ENCODE data around the gene TBC1D22A.
"Not testable (repeated sequence)": the region's sequence is repeated elsewhere in the genome, so short reads cannot be mapped to it uniquely, and the experiment has no call there.

Gene TBC1D22A

DNA sequence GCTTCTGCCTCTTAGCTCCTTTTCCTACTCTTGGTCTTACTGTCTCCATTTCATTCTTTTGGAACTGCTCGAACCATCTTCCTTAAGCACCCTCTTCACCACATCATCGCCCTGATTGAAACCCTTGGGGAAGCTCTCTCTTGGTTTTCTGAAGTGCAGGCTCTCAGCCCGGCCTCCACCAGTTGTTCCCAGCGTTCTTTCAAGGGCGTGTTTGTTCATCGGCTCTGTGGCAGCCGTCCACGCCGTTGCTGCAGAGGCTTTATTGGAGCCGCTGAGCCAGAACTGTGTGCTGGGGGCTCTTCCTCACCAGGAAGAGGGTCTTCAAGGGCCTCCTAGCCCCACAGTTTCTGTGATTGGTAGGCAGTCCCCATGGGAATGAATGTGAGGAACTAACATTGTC lies 214.1 kb downstream of the TBC1D22A start:
- no peak for DNase-seq

DNA sequence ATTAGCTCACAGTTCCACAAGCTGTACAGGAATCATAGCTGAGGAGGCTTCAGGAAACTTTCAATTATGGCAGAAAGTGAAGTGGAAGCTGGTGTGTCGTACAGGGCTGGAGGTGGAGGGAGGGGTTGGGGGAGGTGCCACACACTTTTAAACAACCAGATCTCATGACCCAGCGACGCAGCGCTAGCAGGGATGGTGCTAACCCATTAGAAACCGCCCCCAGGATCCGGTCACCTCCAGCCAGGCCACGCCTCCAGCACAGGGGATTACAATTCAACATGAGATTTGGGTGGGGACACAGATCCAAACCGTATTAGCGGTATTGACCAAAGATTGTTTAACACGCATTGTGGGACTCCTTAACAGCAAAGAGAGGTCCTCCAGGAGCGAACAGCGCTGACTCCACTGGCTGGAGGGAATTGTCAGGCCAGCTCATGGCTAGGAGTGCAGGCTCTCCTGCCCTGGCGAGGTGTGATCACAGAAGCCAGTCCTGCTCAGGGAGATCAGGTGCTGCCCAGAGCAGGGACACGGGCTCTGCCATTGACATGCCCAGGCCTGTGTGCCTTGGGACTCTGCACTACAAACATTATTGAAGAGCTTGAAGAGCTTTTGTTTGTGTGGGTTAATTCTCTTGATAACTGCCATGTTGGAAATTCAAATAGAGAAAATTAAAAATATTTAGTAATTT lies 215.3 kb downstream of the TBC1D22A start:
- DNase-seq = no peak

DNA sequence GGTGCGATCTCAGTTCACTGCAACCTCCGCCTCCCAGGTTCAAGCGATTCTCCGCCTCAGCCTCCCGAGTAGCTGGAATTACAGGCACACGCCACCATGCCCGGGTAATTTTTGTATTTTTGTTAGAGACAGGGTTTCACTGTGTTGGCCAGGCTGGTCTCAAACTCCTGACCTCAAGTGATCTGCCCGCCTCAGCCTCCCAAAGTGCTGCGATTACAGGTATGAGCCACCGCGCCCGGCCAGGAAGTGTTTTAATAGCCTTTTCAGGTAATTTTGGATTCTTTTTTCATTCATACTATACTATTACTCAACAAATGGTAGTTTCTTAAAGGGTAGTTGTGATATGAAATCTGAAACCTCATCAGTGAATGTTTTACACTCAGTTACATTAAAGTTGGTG lies 216.2 kb downstream of the TBC1D22A start:
- DNase-seq = not testable (repeated sequence)

DNA sequence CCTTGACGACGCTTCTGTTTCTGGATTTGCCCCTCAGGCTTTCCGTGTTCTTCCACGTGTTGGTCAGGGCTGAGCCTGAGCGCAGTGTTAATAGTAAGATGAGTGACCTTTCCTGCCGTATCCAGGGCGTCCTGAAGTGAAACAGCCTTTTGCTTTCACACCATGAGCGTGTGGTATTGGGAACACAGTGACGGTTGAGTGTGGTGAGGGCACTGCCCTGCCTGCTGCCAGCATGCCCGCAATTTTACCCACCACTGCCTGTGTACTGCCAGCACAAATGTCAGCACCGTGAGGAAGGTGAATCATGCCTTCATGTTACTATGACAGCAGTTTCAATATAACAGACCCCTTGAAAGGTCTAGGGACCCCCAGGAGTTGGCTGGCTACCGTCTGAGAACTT lies 217.1 kb downstream of the TBC1D22A start:
- DNase-seq = no peak

DNA sequence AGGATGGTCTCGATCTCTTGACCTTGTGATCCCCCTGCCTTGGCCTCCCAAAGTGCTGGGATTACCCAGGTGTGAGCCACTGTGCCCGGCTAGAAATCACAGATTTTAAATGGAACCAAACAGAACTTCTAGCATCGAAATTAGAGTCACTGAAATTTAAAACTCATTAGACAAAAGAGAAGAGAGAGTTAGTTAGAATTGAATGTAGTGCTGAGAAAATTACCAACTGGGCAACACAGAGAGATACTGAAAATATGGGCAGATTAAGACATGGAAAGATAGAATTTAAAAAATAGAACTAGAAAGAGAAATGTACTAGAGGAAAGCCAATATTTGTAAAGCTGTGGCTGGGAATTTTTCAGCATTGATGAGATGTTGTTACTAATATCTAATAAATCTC lies 217.9 kb downstream of the TBC1D22A start:
- no peak for DNase-seq

DNA sequence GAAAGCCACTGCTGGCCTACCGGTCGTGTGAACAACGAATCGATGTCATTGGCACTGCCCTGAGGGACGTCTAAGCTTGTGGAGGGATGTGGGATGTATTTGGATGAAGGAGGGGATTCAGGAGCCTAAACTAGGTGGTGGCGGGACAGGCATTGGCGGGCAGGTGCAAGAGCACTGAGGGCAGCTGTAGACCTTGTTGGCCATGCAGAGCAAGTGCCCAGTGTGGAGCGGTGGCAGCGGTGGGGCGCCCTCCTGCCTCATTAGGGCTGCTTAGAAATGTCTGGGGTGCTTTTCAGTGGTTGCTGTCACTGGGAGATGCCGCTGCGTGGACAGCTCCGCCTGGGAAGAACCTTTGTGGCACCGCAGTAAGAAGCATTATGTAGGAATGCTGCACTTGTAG lies 220.2 kb downstream of the TBC1D22A start:
- DNase-seq = no peak

DNA sequence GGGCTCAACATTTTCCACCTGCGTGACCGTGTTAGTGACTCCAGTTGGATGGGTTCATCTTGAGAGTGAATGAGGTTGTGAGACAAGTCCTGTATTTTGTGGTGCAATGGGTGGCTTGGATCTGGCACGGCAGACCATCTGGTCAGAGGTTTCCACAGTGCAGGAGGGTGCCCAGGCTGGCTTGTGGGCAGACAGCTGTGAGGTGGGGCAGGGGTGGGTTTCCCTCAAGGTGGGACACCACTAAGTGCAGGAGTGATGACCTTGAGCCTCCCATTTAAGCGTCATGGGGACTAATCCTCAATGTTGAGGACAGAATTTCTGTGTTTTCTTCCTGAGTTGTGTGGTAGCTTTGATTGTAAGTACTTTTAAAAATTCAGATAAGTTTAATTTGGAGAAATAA lies 220.6 kb downstream of the TBC1D22A start:
- DNase-seq = no peak

DNA sequence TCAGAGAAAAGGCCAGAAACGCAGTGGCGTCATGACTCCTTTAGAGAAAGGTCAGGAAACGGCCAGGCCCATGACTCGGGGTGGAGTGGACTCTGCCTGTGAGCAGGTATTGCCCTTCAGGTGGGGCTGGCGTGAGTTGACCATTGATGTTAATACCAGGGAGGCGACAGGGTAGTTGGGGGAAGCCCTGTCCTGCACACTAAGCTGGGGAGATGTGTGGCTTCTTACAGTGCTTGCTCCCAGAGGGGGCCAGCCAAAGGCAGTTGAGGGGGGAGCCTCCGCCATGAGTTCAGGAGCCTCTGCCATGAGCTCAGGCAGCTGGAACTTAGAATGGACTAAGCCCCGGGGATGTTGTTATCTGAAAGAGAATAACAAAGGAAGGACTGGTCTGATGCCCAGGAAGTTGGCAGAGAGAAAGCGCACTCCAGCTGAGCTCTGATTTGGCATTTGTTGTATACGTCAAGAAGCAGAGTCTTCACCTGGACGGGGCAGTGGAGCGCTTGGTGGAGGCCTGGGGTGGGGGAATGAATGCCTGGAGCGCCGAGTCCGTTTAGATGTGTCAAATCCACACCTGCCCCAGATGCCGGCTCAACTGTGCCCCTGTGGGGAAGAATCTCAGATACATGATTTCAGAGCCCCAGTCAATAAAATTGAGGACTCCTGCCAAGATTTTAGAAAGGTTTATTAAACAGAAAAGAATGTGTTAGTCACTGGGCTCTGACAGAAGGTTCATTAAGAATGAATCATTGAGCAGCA lies 222.5 kb downstream of the TBC1D22A start:
- DNase-seq = peak; percentile 72

DNA sequence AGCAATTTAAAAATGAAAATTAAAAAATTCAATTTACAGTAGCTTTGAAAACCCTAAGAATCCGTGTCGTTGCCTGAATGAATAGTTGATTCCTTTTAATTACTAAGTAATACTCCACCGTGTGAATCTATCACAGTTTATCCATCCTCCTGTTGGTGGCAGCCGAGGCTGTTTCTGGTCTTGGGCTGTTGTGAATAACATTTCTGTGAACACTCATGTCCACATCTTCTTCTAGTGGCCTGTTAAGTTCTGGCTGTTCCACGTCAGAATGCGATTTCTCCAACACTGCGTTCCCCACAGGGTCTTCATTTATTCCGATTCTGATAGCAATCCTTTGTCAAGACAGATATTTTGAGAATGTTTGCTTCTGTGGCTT lies 223.0 kb downstream of the TBC1D22A start:
- no peak for DNase-seq

DNA sequence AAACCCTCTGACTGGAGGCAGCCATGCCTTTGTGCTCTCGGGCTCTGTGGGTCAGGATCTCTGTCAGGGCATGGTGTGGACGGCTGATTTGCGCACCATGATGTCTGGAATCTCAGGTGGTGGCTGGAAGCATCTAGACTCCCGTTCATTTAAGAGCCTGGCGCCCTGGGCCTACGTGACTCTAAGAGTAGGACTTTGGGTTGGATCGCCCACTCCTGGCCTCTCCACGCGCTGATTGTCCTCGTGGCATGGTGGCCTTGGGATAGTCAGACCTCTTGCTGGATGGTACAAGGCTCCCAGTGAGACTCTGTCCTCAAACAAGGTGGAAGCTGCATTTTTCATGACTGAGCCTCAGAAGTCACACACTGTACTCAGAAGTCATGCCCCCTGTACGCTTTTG lies 224.3 kb downstream of the TBC1D22A start:
- no peak for DNase-seq

DNA sequence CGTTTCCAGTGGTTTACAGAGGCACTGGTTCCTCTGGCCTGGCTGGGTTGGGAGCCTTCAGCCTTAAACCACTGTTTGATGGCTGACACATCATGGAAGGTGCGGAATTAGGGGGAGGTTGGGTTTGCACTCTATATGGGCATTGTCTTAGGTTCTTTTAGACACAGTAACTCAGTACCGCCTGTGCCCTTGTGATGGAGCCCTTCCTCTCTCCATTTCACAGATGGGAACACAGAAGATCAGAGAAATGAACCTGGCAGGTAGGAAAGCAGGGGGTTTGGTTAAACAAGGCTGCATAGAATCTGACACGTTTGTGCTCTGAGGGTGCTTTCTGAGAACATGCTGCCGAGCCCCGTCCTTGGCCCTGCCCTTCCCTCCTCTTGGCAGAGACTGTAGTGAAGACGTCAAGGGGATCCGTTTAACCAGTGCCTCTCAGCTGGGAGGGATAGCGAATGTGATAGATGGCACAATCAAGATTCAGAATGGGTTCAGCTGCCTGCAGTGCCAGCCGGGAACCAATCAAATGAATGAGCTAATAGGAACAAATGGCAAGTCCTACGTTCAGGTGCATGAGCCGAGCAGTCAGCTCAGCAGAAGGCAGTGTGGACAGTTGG lies 228.6 kb downstream of the TBC1D22A start:
- DNase-seq = no peak

DNA sequence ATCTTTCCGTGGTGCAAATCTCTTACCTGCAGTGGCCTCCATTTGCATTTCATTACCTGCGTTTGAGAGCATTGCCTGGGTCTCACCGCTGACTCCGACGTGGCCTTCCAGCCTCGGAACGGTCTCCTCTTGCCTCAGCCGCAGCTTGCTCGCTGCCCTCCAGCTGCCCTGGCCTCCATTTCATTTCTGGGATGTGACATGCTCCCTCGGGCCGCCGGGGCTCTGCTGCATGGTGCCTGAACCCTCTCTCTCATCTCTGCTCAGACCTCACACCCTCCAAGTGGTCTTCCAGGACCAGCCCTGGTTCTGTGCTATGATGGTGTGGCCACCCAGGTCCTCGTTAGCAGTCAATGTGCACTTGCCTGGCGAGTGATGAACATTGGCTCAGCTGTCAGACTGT lies 229.2 kb downstream of the TBC1D22A start:
- DNase-seq = no peak

DNA sequence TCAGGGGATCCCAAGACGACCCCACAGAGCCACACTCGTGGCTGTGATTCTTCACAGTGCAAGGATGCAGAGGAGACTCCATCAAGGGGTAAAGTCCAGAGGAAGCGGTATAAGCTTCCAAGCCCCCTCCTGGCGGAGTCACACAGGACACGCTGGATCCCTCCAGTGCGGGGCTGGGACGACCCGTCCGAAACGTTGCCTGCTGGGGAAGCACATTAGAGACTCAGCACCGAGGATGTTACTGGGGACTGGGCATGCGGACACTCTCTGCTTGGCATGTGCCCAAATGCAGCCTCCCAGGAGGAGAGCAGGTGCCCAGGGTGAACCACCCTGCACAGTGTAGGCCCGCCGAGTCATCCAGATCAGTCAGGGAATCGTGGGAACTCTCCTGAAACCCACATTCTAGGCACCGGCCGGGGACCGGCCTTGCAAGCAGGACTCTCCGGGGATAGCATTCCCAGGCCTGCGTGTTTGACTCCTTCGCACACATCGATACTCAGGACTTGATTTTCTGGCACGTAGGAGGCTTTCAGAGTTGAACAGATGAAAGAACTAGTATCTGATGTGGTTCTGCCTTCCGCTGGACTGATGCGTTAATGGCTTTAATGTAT lies 229.8 kb downstream of the TBC1D22A start:
- no peak for DNase-seq

DNA sequence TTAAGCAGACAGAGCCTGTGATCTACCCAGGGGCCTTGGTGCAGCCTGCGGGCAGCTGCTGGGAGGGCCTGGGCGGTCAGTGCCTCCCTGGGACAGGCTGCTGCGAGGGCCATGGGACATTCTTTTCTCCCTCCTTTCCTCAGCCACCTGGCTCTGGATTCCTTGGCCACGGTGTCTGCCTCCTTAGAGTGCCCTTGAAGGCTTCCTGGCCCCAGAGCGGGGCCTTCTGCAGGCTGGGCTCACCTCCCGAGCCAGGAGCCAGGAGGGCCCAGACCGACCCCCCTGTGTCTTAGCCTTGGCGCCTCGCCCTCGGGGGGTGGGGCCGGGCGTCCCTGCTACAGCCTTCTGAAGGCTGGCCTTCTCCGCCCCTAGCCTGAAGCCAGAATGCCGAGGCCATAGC lies 231.2 kb downstream of the TBC1D22A start:
- no peak for DNase-seq

DNA sequence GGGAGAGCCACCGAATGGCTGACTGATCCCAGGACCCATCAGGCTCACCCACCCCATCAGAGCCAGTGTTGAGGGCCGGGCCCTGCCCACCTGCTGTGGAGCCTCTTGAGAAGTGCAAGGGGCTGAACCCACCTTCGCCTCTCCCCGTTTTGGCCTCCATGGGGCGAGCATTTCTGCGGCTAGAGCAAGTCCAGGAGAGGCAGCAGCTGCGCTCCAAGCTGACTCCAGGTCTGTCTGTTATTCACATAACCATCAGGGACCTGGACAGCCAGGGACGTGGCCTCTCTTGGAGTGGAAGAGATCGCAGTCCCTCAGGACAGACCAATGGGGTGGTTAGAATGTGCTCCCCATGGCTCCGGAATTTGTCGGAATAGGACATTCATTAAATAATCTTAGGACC lies 231.8 kb downstream of the TBC1D22A start:
- no peak for DNase-seq

DNA sequence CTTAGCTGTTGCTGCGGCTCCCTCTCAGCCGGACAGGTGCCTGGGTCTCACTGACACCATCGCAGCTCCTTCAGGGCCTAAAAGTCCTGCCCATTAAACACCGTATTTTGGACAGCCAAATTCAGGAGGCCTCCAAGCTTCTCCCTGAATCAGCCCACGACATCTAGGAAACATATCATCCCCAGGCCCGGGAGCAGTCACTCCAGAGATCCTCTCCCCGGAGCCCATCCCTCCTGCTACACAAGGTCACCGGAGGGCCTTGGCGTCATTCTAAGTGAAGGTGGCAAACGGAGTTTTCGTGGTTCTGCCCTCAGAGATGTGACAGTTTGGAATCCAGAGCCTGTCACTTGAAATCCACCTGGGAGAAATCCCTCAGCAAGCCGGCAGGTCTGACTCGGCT lies 232.5 kb downstream of the TBC1D22A start:
- DNase-seq = no peak

DNA sequence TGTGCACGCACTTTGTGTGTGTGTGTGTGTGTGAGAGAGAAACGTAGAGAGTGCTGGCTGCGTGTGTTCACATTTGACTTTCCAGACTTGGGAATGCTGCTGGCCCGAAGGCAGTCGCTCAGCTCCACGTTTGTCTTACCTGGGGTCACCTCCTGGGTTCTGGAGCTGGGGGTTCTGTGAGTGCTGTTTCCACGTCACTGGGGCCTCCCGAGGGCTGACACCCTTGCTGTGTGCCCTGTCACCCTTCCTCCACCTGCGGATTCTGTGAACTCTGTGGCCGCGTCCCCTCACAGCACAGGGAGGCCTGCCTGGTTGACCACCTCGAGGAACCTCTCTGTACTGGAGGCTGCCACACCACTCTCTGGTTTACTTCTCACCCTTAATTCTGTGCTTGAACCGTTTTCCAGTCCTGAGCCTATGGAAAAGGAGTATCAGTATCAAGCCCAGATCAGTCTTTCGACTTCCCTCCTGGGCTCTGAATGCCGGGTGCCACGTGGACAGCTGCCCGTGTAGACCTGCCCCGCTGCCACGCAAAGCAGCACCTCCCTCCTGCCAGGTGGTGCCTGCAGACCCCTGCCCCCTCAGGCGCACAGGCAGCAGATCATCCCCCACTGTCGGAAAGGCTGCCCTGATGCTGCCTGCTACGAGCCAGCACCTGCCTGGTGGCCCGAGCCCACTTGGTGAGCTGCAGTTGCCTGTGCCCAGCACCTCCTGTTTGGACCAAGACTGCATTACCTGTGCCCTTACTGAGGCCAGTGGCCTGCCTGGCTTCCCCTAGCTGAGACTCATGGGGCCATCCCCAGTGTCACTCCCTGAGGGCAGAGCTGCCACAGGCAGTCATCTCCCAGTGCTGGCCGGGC lies 233.3 kb downstream of the TBC1D22A start:
- DNase-seq = no peak

DNA sequence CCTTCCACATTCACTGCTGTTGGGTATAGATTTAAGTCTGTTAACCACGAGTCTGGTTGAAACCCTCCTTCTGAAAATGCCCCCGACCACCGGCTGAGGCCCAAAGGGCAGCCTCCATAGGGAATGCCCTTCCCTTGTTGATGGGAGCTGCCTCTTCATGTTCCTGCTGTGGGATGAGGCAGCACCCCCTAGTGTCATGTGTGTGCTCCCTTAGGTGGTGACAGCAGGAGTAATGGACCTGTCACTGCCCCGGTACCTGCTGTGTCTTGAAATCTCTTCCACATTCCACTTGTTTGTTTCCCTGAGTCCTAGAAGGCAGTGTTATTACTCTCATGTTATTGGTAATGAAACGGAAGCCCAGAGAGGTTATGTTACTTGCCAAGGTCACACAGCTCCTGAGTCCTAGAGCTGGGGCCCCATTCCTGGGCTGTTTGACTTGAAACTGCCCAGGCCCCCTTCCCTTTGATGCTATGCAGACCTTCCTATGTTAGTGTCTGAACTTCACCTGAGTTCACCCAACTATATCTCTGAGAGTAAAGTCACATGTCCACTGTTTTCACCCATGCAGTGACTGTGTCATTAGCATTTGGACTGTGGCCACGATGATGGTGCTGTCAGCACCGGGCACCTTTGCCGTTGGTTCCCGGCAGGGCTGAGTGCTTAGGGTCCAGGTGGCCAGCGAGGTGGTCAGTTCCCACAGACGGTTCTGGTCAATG lies 234.3 kb downstream of the TBC1D22A start:
- no peak for DNase-seq

DNA sequence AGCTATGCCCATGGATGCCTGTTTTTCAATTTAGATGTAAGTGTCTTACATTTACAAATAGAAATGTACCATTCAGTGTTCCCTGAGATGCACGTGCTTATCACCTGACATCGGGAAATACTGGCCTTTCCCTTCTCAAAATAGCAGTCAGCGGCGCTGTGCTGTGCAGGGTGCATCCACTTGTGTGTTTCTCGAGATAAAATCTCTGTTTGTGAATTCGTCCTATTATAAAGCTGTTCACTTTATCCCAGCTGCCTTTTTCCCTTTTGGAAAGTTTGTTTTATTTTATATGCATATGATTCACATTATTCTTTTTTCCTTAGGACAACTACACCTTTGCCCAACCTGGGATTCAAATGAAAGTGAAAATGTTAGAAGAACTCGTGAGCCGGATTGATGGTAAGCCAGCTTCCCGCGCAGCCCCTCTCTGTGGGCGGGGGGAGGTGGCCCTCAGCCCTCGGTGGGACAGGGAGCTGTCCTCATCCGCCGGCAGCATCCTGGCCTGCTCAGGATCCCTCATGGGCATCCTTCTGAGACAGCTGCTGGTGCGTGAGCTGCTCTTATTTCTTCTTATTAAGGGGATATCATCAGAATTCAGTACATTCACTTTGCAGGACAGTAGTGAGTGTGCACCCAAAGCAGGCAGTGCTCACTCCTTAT lies 235.0 kb downstream of the TBC1D22A start:
- no peak for DNase-seq

DNA sequence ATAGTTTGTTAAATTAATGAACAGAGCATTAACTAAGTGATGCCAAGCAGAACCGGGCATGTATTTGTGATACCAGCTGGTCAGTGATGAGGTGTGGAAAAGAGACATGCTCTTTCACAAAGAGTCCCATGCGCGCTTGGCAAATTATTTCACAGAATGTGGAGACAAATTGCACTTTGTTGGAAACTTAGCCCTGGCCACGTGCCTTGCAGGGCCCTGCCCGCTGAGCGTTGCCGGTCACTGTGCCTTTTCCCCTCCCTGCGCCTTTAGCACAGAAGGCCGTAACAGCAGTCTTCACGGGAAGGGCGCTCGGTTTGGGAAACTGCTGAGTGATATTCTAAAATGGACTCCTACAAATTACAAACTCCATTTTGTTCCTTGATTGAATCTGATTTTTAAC lies 235.9 kb downstream of the TBC1D22A start:
- no peak for DNase-seq

DNA sequence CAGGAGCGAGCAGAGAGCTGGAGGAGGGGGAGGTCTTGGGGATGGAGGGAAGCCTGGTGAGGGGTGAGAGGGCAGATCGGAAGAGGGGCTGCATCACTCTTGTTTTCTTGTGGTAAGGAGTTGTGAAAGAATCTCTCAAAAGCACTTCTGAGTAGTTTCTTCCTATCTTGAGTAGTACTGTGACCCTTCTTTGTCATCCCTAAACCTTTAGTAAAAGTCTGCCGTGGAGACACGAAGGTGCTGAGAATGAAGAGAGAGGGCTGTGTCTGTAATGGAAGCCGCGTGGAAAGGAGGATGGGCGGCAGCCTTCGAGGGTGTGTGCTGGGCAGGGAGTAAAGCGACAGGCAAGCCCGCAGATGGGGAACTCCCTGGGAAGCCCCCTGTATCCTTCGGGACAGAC lies 237.8 kb downstream of the TBC1D22A start:
- no peak for DNase-seq

DNA sequence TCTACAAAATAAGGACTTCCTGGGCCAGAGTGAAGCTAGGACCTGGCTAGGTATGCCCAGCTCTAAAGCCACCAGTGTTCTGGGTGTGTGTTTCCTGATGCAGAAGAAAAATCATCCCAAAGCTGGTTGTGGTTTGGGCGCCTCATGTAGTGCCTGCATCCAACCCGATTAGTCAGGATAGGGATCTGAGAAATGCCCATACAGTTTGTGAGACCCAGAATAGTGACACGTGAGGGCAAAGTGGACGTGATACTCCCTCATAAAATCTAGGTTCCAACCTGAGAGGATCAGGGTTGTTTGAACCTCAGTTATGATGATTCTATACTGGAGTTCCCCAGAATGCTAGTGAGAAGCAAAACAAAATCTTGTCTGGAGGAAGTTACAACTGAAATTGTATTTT lies 238.4 kb downstream of the TBC1D22A start:
- no peak for DNase-seq
